PFSK-1 (cell line): ENCODE data around the gene MUC5AC.

ENCODE experiments used
- FOXP2 ChIP-seq: optimal IDR thresholded peaks from 2 replicates; pipeline ENCODE3; 2011; ENCODE audit warnings: borderline replicate concordance, control low read depth, inconsistent platforms; ENCODE audit not compliant: insufficient read depth; ENCODE audit errors: extremely low read length, extremely low read depth
- POLR2AphosphoS5 ChIP-seq: IDR thresholded peaks from 2 replicates; pipeline ENCODE4 v1.6.1; 2012; ENCODE audit warnings: low read depth, mild to moderate bottlenecking, control low read depth, low read length, moderate library complexity
- REST ChIP-seq, 2 experiments: IDR thresholded peaks; 2 replicates each; pipeline versions ENCODE4 v1.6.1 to v1.8.0; 2011 to 2012; ENCODE audit warnings: low read depth in 2 of 2, low read length in 2 of 2, control low read depth in 1 of 2, inconsistent platforms in 1 of 2, mild to moderate bottlenecking in 1 of 2, moderate library complexity in 1 of 2; ENCODE audit not compliant: insufficient read depth in 1 of 2
- SIN3A ChIP-seq: IDR thresholded peaks from 2 replicates; pipeline ENCODE4 v1.6.1; 2012; ENCODE audit warnings: mild to moderate bottlenecking, low read length, moderate library complexity, borderline replicate concordance; ENCODE audit not compliant: insufficient read depth
- TAF1 ChIP-seq: IDR thresholded peaks from 2 replicates; pipeline ENCODE4 v1.6.1; 2012; ENCODE audit warnings: low read length, control low read depth, borderline replicate concordance; ENCODE audit not compliant: insufficient read depth

GRCh38 chr11:1177020-1177770 is 19.4 kb downstream of the MUC5AC start:
- TF ChIP-seq POLR2AphosphoS5, result no peak
- TF ChIP-seq TAF1, result no peak
- TF ChIP-seq REST (IDR thresholded peaks at IDR 0.05; ENCODE audit: insufficient read depth in 1 of 2, low read depth in 2 of 2, low read length in 2 of 2), result no peak
- no peak for TF ChIP-seq SIN3A
- no peak for TF ChIP-seq FOXP2
